ENCODE results near the gene TLN1. TPM values are rescaled to one million over a fixed set of nuclear protein-coding genes. Genes with fewer than 3 reads are reported as not detected.

Gene TLN1
- polyA plus RNA-seq, 6 donors from 2014 or later: 15.6 to 128 (median 42.4) TPM

DNA sequence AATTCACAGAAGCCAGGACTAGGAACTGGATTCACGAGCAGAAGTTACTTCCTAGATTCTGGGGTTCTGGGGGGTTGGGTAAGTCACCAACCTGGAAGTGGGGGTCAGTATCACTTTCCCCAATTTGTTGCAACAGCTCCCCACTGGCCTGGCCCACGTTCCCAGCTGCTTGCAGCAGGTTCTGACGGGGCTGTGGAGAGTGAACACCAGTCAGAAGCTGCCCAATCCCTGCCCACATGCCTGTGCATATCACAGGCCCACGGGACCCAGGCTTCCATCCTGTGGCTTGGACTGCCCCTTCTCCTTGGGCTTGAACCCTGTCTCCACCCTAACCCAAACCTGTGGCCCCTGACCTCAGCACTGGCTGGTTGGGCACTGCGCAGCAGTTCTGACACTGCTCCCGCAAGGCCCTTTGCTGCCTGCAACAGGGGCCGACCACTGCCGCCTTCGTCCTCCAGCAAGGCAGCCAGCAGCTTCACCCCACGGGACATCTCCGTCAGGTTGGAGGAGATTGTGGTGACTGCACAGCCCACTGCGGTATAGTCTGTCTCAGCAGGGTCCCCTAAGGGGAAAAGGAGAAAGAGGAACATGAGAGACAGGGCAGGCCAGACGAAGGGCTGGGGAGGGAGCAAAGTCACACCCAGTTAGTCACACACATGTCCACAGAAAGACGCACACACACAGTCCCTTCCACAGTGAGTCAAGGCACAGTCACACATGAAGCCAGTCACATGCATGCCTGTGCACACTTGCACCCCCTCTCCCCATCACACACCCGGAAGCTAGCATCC, 13.1 kb downstream of the TLN1 start:
- H3K9me3 Mint-ChIP-seq: no peaks in the 10 kb centered on the region
- peaks cover 22 to 32% (median 31%) of the 10 kb centered on the region in 3 donors for H3K4me1 Mint-ChIP-seq
- ATAC-seq (ENCODE audit: low read depth in 2 of 2): peak; percentile 96 to 97
- H3K4me3 Mint-ChIP-seq: peak overlapping the region in 3 of 8 donors; percentile 34 to 77 (median 40)
- DNase-seq: peak; percentile 77
- no peaks in the 10 kb centered on the region for H3K27me3 Mint-ChIP-seq
- H3K27ac Mint-ChIP-seq: peak overlapping the region; percentile 88 to 98 (median 94)
- peaks cover 32 to 49% of the 10 kb centered on the region in 2 donors for H3K36me3 Mint-ChIP-seq

DNA sequence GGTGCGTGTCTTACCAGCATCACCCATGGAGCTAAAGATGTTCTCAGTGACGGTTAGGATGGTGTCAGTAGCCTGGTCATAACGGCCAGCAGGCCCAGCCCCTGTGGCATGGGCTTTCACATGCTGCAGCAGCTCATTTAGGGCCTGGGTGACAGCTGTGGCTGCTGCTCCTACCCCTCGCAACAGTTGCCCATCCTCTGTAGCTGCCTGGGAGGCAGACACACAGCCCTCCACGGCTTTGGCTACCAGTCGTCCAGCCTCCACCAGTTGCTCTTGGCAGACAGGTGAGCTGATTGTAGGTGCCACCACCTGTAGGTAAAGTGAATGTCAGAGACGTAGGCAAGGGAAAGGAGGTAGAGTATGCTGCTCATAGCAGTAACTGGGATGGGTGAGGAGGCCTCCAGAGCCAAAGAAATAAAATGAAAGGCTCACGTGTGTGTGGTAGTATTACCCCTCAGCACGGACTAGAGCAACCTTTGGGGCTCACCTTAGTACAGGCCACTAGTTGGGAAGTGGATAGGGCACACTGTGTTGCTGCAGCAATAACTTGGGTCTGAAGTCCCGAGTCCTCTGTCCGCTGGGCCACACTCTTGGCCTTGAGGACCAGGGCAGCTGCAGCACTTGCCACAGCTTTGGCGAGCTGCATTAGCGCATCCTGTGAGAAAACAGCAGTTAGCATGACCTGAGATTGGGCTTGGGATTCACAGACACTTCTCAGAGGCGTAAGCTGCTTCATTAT, 14.7 kb downstream of the TLN1 start:
- H3K36me3 Mint-ChIP-seq: peaks cover 30 to 56% of the 10 kb centered on the region in 2 donors
- ATAC-seq (ENCODE audit: low read depth in 2 of 2): no peak

DNA sequence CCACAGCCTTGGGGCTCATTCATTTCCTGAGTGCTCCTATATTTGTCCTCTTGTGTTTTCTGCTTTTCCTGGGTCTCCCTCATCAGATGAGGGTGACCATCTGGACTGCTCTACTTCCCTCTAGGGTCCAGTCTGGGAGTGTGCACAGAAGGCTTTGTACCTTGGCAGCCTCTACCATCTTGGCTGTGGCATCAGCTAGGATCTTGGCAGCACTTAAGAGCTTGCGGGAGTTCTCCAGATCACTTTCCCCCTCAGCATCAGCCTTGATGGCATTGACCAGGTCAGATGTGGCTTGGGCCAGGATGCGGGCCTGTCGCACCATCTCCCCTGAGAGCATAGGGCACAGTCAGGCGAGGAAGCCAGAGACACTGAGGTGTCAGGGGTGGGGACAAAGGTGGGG, 15.8 kb downstream of the TLN1 start:
- H3K27ac Mint-ChIP-seq: peak overlapping the region in 3 of 6 donors; percentile 89 to 98 (median 95)
- H3K4me3 Mint-ChIP-seq: no peak overlapping the region
- ATAC-seq (ENCODE audit: low read depth in 2 of 2): no peak
- peaks cover 19 to 53% of the 10 kb centered on the region in 2 donors for H3K36me3 Mint-ChIP-seq
- no peaks in the 10 kb centered on the region for H3K9me3 Mint-ChIP-seq
- no peaks in the 10 kb centered on the region for H3K27me3 Mint-ChIP-seq
- DNase-seq: no peak
- peaks cover 22 to 26% (median 23%) of the 10 kb centered on the region in 3 donors for H3K4me1 Mint-ChIP-seq

More for the DNA sequence above, 14.7 kb downstream of the TLN1 start:
- Mint-ChIP-seq H3K9me3 (no peaks in the 10 kb centered on the region), H3K4me3 (peak overlapping the region in 1 of 8 donors; percentile 61), H3K4me1 (peaks cover 22 to 32% (median 29%) of the 10 kb centered on the region in 3 donors), H3K27me3 (no peaks in the 10 kb centered on the region), H3K27ac (peak overlapping the region in 3 of 6 donors; percentile 76 to 95 (median 88))
- DNase-seq: no peak

DNA sequence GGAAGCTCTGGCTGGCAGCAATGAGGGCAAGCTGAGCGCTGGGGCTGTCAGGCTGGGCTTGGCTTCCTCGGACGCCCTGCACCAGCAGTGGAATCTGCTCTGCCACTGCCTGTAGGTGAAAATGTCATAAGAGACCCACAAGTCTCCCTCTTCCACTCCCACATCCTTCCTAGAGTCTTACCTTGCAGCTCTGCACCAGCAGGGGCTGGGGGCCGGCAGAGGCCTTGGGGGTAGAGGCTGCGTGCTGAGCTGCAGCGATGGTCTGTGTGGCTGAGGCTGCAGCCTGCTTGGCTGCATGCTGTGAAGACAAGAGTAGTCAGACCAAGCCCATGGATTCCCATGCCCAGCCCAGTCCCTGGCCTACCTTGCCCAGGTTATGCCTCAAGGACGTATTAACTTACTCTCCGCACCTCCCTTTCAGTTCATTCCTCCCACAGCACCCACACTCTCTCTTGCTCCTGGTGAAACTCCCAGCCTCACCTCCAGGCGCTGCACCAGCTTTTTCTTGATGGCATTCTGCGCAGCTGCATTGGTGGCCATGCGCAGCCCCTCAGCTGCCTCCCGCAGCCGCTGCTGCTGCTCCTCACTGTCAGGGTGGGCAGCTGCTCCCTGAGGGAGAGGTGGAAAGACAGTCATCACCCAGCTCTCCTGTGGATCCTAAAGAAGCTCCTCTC, 17.3 kb downstream of the TLN1 start:
- ATAC-seq (ENCODE audit: low read depth in 2 of 2) (no peak), DNase-seq (no peak)
- peak overlapping the region in 2 of 6 donors; percentile 20 to 48 for H3K27ac Mint-ChIP-seq
- H3K36me3 Mint-ChIP-seq: peaks cover 19 to 51% of the 10 kb centered on the region in 2 donors
- H3K4me3 Mint-ChIP-seq: no peak overlapping the region
- no peaks in the 10 kb centered on the region for H3K27me3 Mint-ChIP-seq
- H3K4me1 Mint-ChIP-seq: peaks cover 22 to 23% (median 22%) of the 10 kb centered on the region in 3 donors
- H3K9me3 Mint-ChIP-seq: no peaks in the 10 kb centered on the region

GRCh38 chr9:35714123-35714522, 17.9 kb downstream of the TLN1 start:
- H3K4me3 Mint-ChIP-seq: no peak overlapping the region

GRCh38 chr9:35713578-35713977, 18.4 kb downstream of the TLN1 start:
- ATAC-seq (ENCODE audit: low read depth in 2 of 2) (no peak), DNase-seq (no peak)
- Mint-ChIP-seq H3K27ac (peak overlapping the region in 2 of 6 donors; percentile 30 to 96), H3K4me1 (peaks cover 11 to 15% (median 12%) of the 10 kb centered on the region in 3 donors), H3K4me3 (no peak overlapping the region), H3K9me3 (no peaks in the 10 kb centered on the region), H3K36me3 (peaks cover 19 to 50% of the 10 kb centered on the region in 2 donors), H3K27me3 (no peaks in the 10 kb centered on the region)

More at GRCh38 chr9:35714123-35714522, 17.9 kb downstream of the TLN1 start:
- Mint-ChIP-seq H3K9me3 (no peaks in the 10 kb centered on the region), H3K36me3 (peaks cover 19 to 45% of the 10 kb centered on the region in 2 donors), H3K27ac (no peak overlapping the region), H3K27me3 (no peaks in the 10 kb centered on the region), H3K4me1 (peaks cover 16 to 17% (median 16%) of the 10 kb centered on the region in 3 donors)
- no peak for DNase-seq
- no peak for ATAC-seq (ENCODE audit: low read depth in 2 of 2)

- H3K4me3 Mint-ChIP-seq: no peak overlapping the region
Observed at GRCh38 chr9:35712762-35713400, 19.1 kb downstream of the TLN1 start.

DNA sequence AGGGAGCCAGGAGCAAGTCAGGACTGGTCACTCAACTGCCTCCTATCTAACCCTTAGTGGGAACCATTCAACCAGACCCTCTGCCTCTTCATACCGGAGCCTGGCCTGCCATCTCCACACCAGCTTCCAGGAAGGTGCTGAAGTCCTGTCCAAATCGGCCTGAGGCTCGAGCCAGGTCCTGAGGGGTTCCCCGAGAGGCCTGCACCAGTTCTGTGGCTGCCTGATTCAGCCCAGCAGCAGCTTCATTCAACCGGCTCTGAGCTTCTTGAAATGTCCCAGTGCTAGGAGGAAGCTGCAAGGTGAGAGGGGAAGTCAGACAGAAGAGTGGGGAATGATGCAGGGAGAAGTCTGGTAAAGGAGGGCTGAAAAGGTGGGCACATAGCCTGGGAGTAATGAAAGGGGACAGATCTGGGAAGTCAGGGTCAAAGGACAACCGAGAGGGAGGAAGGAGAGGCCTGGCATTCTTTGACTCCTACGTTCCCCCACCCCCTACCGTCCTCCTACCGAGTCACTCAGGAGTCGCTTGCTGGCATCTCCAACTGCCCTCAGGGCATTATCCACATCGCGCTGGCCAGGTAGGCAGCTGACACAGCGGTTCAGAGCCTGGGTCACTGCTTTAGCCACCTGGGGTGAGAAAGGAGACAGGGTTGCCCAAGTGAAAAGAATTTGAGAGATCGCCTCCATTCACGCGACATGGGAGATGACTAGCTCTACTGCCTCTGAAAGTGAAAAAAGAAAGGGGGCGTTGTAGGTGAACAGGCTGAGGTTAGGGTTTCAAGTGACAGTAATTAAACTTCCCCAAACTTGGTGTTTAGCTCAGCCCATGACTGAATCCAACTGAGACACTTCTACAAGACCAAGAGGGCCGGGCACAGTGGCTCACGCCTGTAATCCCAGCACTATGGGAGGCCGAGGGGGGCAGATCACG, 20.2 kb downstream of the TLN1 start:
- ATAC-seq (ENCODE audit: low read depth in 2 of 2) (no peak), DNase-seq (no peak)
- Mint-ChIP-seq H3K36me3 (peaks cover 21 to 65% of the 10 kb centered on the region in 2 donors), H3K9me3 (no peaks in the 10 kb centered on the region), H3K27ac (peak overlapping the region in 2 of 6 donors; percentile 26 to 75), H3K4me3 (no peak overlapping the region), H3K4me1 (peaks cover 2 to 18% (median 12%) of the 10 kb centered on the region in 3 donors), H3K27me3 (no peaks in the 10 kb centered on the region)

More at GRCh38 chr9:35712762-35713400, 19.1 kb downstream of the TLN1 start:
- Mint-ChIP-seq H3K36me3 (peaks cover 16 to 57% of the 10 kb centered on the region in 2 donors), H3K4me1 (peaks cover 4 to 12% (median 5%) of the 10 kb centered on the region in 3 donors), H3K27me3 (no peaks in the 10 kb centered on the region), H3K9me3 (no peaks in the 10 kb centered on the region), H3K27ac (peak overlapping the region in 1 of 6 donors; percentile 30)
- DNase-seq (no peak), ATAC-seq (ENCODE audit: low read depth in 2 of 2) (no peak)

DNA sequence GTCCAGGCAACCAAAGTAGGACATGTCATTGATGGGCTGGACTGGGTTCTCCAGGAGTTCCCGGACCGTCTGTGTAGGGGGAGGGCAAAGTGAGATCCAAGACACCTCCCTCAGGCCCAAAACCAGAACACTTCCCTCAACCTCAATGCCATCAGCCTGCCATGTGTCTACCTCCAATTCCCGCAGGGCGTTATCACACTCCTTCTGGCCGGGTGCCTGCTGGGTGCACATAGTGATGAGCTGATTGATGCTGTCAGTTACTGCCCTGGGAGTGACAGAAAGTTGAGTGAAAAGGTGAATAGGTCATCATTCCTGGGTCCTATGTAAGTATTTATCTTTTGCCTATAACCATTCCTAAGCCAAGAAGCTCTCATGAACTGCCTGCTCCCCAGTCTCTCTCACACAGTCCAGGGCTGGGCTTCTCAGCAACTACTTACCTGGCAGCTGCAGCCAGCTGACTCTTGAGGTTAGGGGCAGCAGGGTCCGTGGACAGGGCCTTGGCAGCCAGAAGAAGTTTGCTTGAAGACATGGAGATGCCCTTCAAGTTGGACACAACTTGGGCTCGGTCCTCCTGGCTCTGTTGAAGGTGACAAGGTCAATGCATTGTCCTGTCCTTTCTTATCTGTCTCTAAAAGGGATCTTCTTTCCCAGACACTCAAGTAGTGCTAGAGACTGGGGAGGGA, 21.0 kb downstream of the TLN1 start:
- peak overlapping the region in 3 of 6 donors; percentile 39 to 66 (median 58) for H3K27ac Mint-ChIP-seq
- H3K27me3 Mint-ChIP-seq: no peaks in the 10 kb centered on the region
- H3K4me3 Mint-ChIP-seq: no peak overlapping the region
- peaks cover 14 to 62% of the 10 kb centered on the region in 2 donors for H3K36me3 Mint-ChIP-seq
- H3K9me3 Mint-ChIP-seq: no peaks in the 10 kb centered on the region
- no peak for DNase-seq
- peaks cover 2 to 13% (median 11%) of the 10 kb centered on the region in 3 donors for H3K4me1 Mint-ChIP-seq
- ATAC-seq (ENCODE audit: low read depth in 2 of 2): no peak

DNA sequence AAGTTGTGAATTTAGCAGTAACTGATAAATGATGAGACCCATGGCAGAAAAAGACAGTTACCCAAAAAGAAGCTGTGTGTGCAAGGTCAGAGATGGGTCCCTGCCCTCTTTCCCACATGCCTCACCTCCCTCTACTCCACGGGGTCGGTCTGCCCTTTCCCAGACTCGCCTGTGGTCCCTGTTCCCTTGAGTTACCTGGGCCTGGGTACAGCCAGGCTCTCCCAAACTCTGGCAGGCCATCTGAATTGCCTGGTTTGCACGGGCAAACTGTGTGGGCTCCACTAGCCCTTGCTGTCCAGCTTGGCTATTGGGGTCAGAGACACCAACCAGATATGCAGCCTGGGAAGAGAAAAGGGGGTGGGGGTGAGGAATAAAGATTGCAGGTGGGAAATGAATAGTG, 23.8 kb downstream of the TLN1 start:
- no peaks in the 10 kb centered on the region for H3K27me3 Mint-ChIP-seq
- no peaks in the 10 kb centered on the region for H3K9me3 Mint-ChIP-seq
- H3K4me1 Mint-ChIP-seq: peaks cover 2 to 13% (median 11%) of the 10 kb centered on the region in 3 donors
- H3K36me3 Mint-ChIP-seq: peaks cover 10 to 43% of the 10 kb centered on the region in 2 donors
- no peak overlapping the region for H3K4me3 Mint-ChIP-seq
- ATAC-seq (ENCODE audit: low read depth in 2 of 2) (no peak), DNase-seq (no peak)
- peak overlapping the region in 3 of 6 donors; percentile 11 to 83 (median 40) for H3K27ac Mint-ChIP-seq

- Mint-ChIP-seq H3K4me1 (peaks cover 2 to 13% (median 11%) of the 10 kb centered on the region in 3 donors), H3K27ac (peak overlapping the region in 2 of 6 donors; percentile 22 to 63), H3K36me3 (peaks cover 10 to 45% of the 10 kb centered on the region in 2 donors), H3K9me3 (no peaks in the 10 kb centered on the region), H3K4me3 (no peak overlapping the region), H3K27me3 (no peaks in the 10 kb centered on the region)
- no peak for ATAC-seq (ENCODE audit: low read depth in 2 of 2)
- no peak for DNase-seq
Observed at GRCh38 chr9:35706951-35707350, 25.0 kb downstream of the TLN1 start.

Measured in naive B cell (primary cell).